ENCODE results near the gene ZC3H8.

ZC3H8 gene

DNA sequence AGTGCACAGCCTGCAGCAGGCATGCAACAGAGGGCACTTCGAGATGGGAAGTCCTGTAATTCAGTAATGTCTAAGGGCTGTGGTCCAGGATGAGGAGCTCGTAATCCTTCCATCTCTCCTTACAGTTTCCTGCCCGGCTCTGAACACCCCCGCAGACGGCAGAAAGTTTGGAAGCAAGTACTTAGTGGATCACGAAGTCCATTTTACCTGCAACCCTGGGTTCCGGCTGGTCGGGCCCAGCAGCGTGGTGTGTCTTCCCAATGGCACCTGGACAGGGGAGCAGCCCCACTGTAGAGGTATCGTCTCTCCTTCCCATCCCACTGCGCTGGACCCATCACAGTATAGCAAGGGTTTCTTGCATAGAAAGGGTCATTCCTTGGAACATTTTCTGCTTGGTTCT lies 90.0 kb downstream of the ZC3H8 start:
- no peak for DNase-seq (ENCODE audit: low read depth)

DNA sequence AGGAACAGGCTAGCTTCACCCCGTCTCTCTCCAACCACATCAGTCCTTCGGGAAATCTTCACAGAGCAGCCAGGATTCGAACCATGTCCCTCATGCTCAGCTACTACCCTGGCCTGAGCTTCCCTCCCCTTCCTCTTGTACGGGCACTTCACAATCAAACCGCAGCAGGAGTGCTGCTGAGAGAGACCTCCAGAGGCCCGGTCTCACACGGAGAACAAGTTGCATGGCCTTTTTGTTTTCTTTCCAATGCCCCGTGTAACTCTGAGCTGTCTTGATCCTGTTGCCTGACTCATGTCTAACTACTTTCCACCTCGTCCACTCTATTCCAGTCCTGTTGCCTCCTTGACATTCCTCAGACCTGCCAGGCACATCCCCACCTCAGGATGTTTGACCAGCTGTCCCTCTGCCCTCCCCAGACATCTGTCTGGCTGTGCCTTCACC lies 91.3 kb downstream of the ZC3H8 start:
- DNase-seq (ENCODE audit: low read depth) = no peak

DNA sequence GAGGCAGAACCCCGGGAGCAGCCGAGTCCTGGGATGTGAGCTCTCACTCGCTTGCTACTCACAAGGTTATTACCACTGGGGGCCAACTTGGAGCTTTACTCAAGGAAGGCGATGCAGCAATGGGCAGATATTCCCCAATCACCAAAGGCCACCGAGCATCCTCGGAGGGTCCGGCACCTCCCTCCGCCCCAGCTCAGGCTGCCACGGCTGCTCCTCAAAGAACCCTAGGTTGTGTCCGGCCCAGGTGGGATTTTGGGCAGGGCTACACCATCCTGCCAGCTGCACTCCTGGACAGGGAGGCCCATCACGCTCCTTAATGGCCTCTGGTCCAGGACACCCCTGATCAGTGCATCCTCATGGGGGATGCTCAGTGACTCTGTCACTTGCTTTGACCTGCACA lies 91.9 kb downstream of the ZC3H8 start:
- DNase-seq (ENCODE audit: low read depth) = no peak

DNA sequence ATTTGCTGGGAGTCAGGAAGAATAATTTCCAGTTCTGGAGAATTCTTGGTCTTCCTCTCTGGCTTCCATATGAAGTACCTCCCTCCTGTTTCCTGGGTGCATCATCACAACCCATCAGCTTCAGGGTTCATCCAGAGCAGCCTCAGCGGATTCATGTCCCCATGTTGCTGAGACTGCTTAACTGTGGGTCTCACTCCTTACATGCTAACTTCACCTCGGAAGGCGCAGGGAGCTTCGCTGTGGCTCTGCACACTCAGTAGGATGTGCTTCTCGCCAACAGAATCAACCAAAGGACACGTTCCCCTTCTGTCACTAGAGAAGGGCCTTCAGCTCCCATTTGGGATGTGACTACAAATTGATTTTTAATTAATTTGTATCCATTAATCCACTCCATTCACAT lies 92.5 kb downstream of the ZC3H8 start:
- DNase-seq (ENCODE audit: low read depth) = no peak

Data from fibroblast of gingiva (primary cell).